ENCODE data around the gene PDE4D. TPM values are rescaled to one million over a fixed set of nuclear protein-coding genes. Genes with fewer than 3 reads are reported as not detected.
A peak's percentile ranks its signal among the peaks of the same experiment; 100 is the strongest.

PDE4D gene
- total and polyA plus RNA-seq, 11 donors, result 5.2 to 68.3 (median 42.1) TPM

DNA sequence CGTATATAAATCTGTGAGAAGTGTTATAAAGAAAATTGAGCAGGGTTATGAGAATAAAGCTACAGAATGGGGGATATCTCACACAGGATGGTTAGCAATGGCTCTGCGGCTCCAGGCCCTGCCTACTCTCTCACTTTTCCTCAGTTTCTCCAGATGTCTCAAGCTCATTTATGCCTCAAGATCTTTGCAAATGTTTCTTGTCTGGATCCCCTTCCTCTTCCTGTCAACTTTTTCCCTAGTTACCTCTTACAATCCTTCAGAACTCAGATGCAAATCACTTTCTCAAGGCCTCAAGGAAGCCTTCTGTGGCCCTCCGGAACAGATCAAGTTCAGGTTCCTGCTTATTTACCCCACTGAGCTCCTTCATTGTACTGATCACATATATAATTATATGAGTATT is 924.3 kb downstream of the PDE4D start:
- Histone ChIP-seq H3K27ac (no peak overlapping the region), H3K4me1 (peaks cover 0 to 3% (median 0%) of the 10 kb centered on the region in 12 donors), H3K27me3 (no peaks in the 10 kb centered on the region), H3K4me3 (no peak overlapping the region), H3K9me3 (no peaks in the 10 kb centered on the region), H3K36me3 (peaks cover 0 to 23% (median 11%) of the 10 kb centered on the region in 9 donors)
- intact Hi-C loops (cut with DNase I), result no loop called here
- no peak for DNase-seq
- TF ChIP-seq, protein P1, sequence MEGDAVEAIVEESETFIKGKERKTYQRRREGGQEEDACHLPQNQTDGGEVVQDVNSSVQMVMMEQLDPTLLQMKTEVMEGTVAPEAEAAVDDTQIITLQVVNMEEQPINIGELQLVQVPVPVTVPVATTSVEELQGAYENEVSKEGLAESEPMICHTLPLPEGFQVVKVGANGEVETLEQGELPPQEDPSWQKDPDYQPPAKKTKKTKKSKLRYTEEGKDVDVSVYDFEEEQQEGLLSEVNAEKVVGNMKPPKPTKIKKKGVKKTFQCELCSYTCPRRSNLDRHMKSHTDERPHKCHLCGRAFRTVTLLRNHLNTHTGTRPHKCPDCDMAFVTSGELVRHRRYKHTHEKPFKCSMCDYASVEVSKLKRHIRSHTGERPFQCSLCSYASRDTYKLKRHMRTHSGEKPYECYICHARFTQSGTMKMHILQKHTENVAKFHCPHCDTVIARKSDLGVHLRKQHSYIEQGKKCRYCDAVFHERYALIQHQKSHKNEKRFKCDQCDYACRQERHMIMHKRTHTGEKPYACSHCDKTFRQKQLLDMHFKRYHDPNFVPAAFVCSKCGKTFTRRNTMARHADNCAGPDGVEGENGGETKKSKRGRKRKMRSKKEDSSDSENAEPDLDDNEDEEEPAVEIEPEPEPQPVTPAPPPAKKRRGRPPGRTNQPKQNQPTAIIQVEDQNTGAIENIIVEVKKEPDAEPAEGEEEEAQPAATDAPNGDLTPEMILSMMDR (IDR thresholded peaks at IDR 0.05), result no peak
- no peak for TF ChIP-seq POLR2A (IDR thresholded peaks at IDR 0.05)
- no peak for ATAC-seq
- WGBS, 4 donors, result 91 to 92% (median 92%) methylated on average over 3 of the region's 3 CpGs

GRCh38 chr5:58968350-58968749 is 925.2 kb downstream of the PDE4D start:
- ATAC-seq, result no peak
- WGBS, 4 donors, result 80 to 85% (median 83%) methylated on average over 3 of the region's 3 CpGs
- no peak for DNase-seq
- Histone ChIP-seq H3K9me3 (no peaks in the 10 kb centered on the region), H3K4me3 (no peak overlapping the region), H3K4me1 (peaks cover 0 to 3% (median 0%) of the 10 kb centered on the region in 12 donors), H3K27ac (no peak overlapping the region), H3K27me3 (no peaks in the 10 kb centered on the region), H3K36me3 (peaks cover 0 to 14% (median 2%) of the 10 kb centered on the region in 9 donors)
- intact Hi-C loops (cut with DNase I), result no loop called here
- no peak for TF ChIP-seq POLR2A (IDR thresholded peaks at IDR 0.05)

GRCh38 chr5:58967597-58968281 is 925.8 kb downstream of the PDE4D start:
- intact Hi-C loops (cut with DNase I), result no loop called here
- no peak for TF ChIP-seq POLR2A (IDR thresholded peaks at IDR 0.05)
- TF ChIP-seq, protein P1 (IDR thresholded peaks at IDR 0.05), result no peak
- Histone ChIP-seq H3K27me3 (no peaks in the 10 kb centered on the region), H3K4me1 (peaks cover 0 to 3% (median 0%) of the 10 kb centered on the region in 12 donors), H3K4me3 (no peak overlapping the region), H3K36me3 (peaks cover 0 to 8% (median 0%) of the 10 kb centered on the region in 9 donors), H3K9me3 (no peaks in the 10 kb centered on the region), H3K27ac (no peak overlapping the region)
- ATAC-seq, result peak in 2 of 4 donors; percentile 17 to 37
- DNase-seq, result no peak
- WGBS, 4 donors, result 97 to 100% (median 98%) methylated on average over 2 of the region's 2 CpGs

DNA sequence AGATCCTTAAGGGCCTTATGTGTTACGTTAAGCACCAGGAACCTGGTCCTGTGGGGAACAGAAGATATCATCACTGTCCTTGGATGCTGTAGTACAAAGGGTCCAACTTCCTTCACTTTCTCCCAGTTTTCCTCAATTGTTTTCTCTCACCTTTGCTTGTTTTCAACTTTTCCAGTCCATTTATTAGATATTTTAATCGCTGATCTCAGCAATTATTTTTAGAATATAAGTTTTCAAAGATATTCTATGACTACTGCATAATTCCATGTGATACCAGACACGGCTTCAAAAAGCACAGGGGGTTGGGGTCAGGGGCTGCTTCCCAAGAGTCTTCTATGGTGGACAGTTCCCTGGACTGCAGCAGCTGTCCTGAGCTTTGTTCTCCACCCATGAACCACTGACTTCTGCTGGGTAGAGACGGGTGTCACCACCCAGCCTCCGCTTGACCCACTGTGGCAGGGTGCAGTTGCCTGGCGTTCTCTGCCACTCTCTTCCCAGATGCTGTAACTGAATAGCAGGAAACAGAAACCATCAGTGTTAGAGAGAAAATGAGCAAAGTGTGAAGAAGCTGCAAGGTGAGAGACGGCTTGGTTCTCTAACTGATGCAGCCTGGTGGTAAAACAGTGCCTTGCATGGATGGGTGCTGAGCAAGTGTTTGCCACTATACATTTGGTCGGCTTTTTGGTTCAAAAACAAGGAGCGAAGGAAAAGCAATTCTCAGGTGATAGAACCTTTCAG is 927.7 kb downstream of the PDE4D start:
- Histone ChIP-seq H3K9me3 (no peaks in the 10 kb centered on the region), H3K27ac (no peak overlapping the region), H3K27me3 (no peaks in the 10 kb centered on the region), H3K4me1 (no peaks in the 10 kb centered on the region), H3K4me3 (no peak overlapping the region), H3K36me3 (no peaks in the 10 kb centered on the region)
- no peak for ATAC-seq
- no peak for TF ChIP-seq POLR2A (IDR thresholded peaks at IDR 0.05)
- TF ChIP-seq, protein P1 (IDR thresholded peaks at IDR 0.05), result no peak
- intact Hi-C loops (cut with DNase I), result no loop called here
- WGBS, 4 donors, result 83 to 93% (median 89%) methylated on average over 9 of the region's 9 CpGs
- DNase-seq, result no peak

Data from heart left ventricle (tissue), 16 donors.